Measurements from ENCODE around the gene LOXHD1. TPM values are rescaled to one million over a fixed set of nuclear protein-coding genes. Genes with fewer than 3 reads are reported as not detected.

The LOXHD1 gene
- total and polyA plus RNA-seq, 8 donors: 0.12 to 0.46 (median 0.15) TPM; not detected in 2

DNA sequence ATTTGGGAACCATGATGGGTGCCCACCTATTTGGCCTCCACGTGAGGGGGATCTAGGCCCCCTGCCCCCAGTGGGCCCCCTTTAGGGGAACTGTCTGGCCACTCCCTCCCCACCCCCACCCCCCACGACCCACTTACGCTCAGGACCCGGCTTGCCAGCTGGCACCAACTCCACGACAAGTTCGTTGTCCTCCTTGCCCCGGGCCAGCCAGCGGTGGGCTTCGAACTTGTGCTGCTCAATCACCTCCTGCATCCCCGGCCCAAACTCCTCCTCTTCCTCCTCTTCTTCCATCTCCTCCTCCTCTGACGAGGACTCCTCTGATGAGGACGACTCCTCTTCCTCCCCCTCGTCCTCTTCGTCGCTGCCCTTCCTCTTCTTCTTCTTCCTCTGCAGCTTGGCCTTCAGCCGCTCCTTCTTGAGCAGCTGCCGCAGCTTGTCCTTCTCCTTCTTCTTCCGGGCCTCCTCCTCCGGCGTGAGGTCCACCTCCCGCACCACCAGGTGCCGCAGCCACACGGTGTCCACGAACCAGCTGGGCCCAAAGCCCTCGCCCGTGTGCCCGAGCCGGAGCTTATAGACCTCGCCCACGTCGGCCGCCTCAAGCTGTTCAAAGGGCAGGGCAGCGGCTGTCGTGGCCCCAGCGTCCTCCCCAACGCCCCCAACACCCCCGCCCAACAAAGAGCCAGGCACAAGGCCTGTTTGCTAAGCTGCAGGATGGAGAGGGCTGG, 96.9 kb downstream of the LOXHD1 start:
- TF ChIP-seq, protein P1, sequence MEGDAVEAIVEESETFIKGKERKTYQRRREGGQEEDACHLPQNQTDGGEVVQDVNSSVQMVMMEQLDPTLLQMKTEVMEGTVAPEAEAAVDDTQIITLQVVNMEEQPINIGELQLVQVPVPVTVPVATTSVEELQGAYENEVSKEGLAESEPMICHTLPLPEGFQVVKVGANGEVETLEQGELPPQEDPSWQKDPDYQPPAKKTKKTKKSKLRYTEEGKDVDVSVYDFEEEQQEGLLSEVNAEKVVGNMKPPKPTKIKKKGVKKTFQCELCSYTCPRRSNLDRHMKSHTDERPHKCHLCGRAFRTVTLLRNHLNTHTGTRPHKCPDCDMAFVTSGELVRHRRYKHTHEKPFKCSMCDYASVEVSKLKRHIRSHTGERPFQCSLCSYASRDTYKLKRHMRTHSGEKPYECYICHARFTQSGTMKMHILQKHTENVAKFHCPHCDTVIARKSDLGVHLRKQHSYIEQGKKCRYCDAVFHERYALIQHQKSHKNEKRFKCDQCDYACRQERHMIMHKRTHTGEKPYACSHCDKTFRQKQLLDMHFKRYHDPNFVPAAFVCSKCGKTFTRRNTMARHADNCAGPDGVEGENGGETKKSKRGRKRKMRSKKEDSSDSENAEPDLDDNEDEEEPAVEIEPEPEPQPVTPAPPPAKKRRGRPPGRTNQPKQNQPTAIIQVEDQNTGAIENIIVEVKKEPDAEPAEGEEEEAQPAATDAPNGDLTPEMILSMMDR (IDR thresholded peaks at IDR 0.05): no peak
- Histone ChIP-seq H3K4me3 (no peak overlapping the region), H3K9me3 (no peaks in the 10 kb centered on the region), H3K4me1 (no peaks in the 10 kb centered on the region), H3K27me3 (no peaks in the 10 kb centered on the region), H3K27ac (no peak overlapping the region), H3K36me3 (no peaks in the 10 kb centered on the region)
- DNase-seq: no peak
- ATAC-seq: no peak
- intact Hi-C loops (cut with DNase I): no loop called here
- WGBS, 2 donors: 69 to 75% methylated on average over 33 to 37 of the region's 37 CpGs
- no peak for FAIRE-seq

DNA sequence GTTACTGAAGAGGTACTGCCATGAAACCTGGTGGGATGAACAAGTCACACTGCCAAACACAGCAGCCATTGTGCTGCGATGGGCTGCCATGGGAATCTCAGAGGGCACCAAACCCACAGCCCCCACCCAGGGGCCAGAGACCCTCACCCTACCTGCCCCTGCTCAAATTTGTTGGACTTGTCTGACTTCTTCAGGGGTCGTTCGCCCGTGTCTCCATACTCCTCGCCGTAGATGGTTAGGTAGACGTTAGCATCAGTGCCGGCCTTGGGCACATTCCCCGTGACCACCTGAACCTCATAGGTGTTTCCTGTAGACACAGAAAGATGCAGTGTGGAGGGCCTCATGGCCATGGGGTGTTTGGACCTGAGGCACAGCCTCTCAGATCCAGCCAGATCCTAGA, 97.7 kb downstream of the LOXHD1 start:
- Histone ChIP-seq H3K27ac (no peak overlapping the region), H3K36me3 (no peaks in the 10 kb centered on the region), H3K4me3 (no peak overlapping the region), H3K4me1 (no peaks in the 10 kb centered on the region), H3K27me3 (no peaks in the 10 kb centered on the region), H3K9me3 (no peaks in the 10 kb centered on the region)
- 85 to 92% methylated on average over 9 of the region's 9 CpGs for WGBS, 2 donors
- intact Hi-C loops (cut with DNase I): no loop called here
- DNase-seq (no peak), FAIRE-seq (no peak), ATAC-seq (no peak)
- TF ChIP-seq, protein P1 (IDR thresholded peaks at IDR 0.05): no peak

- 60 to 75% methylated on average over 10 of the region's 10 CpGs for WGBS, 2 donors
- DNase-seq (no peak), ATAC-seq (no peak), FAIRE-seq (no peak)
- Histone ChIP-seq H3K27me3 (no peaks in the 10 kb centered on the region), H3K36me3 (no peaks in the 10 kb centered on the region), H3K27ac (no peak overlapping the region), H3K9me3 (no peaks in the 10 kb centered on the region), H3K4me1 (no peaks in the 10 kb centered on the region), H3K4me3 (no peak overlapping the region)
- TF ChIP-seq, protein P1 (IDR thresholded peaks at IDR 0.05): no peak
- intact Hi-C loops (cut with DNase I): no loop called here
These were observed 100.3 kb downstream of the LOXHD1 start for GRCh38 chr18:46556590-46557206.

DNA sequence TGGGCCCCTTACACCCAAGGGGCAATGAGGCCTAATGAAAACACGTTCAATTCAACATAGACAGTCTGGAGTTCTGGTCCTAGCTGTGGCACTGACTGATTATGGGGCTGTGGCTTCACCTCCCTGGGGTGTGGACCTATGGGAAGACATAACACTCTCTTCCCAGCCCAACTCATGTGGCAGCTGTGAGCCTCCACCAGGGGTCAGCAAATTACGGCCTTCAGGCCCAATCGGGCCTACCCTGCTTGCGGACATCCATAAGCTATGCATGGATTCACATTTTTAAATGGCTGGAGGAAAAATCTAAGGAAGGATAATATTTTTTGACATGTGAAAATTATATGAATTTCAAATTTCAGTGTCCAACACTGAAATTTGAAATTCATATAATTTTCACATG, 101.3 kb downstream of the LOXHD1 start:
- 52 to 58% methylated on average over 4 of the region's 4 CpGs for WGBS, 2 donors
- H3K27ac ChIP-seq: no peak overlapping the region
- intact Hi-C loops (cut with DNase I): no loop called here
- DNase-seq: no peak
- no peaks in the 10 kb centered on the region for H3K9me3 ChIP-seq
- TF ChIP-seq, protein P1 (IDR thresholded peaks at IDR 0.05): no peak
- no peak for ATAC-seq
- H3K4me1 ChIP-seq: no peaks in the 10 kb centered on the region
- FAIRE-seq: no peak
- H3K4me3 ChIP-seq: no peak overlapping the region
- no peaks in the 10 kb centered on the region for H3K27me3 ChIP-seq
- H3K36me3 ChIP-seq: no peaks in the 10 kb centered on the region

DNA sequence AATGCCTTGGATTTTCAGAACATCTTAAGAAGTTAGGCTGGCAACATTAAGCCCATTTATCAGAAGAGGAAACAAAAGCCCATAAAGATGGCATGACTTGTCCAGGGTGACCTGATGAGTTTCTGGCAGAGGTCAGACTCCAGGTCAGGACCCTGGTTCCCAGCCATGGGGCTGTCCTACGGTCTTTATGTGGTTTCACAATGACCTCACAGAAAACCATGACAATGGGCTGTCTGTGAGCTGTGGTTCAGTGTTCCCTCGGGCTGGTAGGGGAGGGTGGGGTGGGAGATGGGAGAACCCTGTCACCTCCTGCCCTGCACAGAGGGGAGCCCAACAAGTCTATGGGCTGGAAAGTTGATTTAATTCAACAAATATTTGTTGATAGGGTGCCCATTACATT, 101.8 kb downstream of the LOXHD1 start:
- Histone ChIP-seq H3K4me1 (no peaks in the 10 kb centered on the region), H3K9me3 (no peaks in the 10 kb centered on the region), H3K36me3 (no peaks in the 10 kb centered on the region), H3K27ac (no peak overlapping the region), H3K27me3 (no peaks in the 10 kb centered on the region), H3K4me3 (no peak overlapping the region)
- no peak for ATAC-seq
- 40% methylated on average over 2 of the region's 2 CpGs for WGBS, 2 donors
- DNase-seq: no peak
- FAIRE-seq: no peak
- TF ChIP-seq, protein P1 (IDR thresholded peaks at IDR 0.05): no peak
- intact Hi-C loops (cut with DNase I): no loop called here

Measured in pancreas (tissue), 10 donors.